ENCODE results near the gene FYB2. TPM values are rescaled to one million over a fixed set of nuclear protein-coding genes. Genes with fewer than 3 reads are reported as not detected.

Gene FYB2
- total RNA-seq, 1 experiment from 2014 or later, result not detected

GRCh38 chr1:56771717-56772116 lies 47.5 kb downstream of the FYB2 start:
- H3K27me3 ChIP-seq (ENCODE audit: insufficient read depth, low read length), result peaks cover 12% of the 10 kb centered on the region; the same call in 1 of the 2 replicates
- H3K79me2 ChIP-seq (ENCODE audit: insufficient read depth, low read length), result no peaks in the 10 kb centered on the region
- TF ChIP-seq SP1 (IDR thresholded peaks at IDR 0.05; ENCODE audit: low read depth) (no peak), YY1 (IDR thresholded peaks at IDR 0.05; ENCODE audit: extremely low read depth, insufficient replicate concordance, low read depth, low read length) (no peak), REST (IDR thresholded peaks at IDR 0.05; ENCODE audit: low read depth) (no peak), CEBPB (IDR thresholded peaks at IDR 0.05; ENCODE audit: low read depth) (no peak), POLR2AphosphoS5 (IDR thresholded peaks at IDR 0.05; ENCODE audit: low read depth, low read length) (no peak), EGR1 (IDR thresholded peaks at IDR 0.05; ENCODE audit: low read depth) (no peak), MAX (IDR thresholded peaks at IDR 0.05) (no peak), CTCF (IDR thresholded peaks at IDR 0.05 in 2 of 3, conservative IDR thresholded peaks at IDR 0.05 in 1 of 3; ENCODE audit: borderline replicate concordance in 1 of 3, insufficient read depth in 1 of 3, low read depth in 2 of 3, low read length in 2 of 3) (no peak), EZH2 (IDR thresholded peaks at IDR 0.05) (no peak), ELF1 (IDR thresholded peaks at IDR 0.05; ENCODE audit: borderline replicate concordance, low read depth) (no peak), ZFX (IDR thresholded peaks at IDR 0.05) (no peak), ZNF274 (IDR thresholded peaks at IDR 0.05; ENCODE audit: low read depth, low read length) (no peak), SIN3A (IDR thresholded peaks at IDR 0.05; ENCODE audit: low read depth) (no peak), EZH2phosphoT487 (IDR thresholded peaks at IDR 0.05; ENCODE audit: borderline replicate concordance) (no peak), ATF3 (IDR thresholded peaks at IDR 0.05) (no peak)
- DNase-seq (ENCODE audit: low read depth, low spot score) (no peak), ATAC-seq (no peak)
- RAD21 ChIA-PET (ENCODE audit: low non-redundant PET in 1 of 2, low total read pairs in 2 of 2, uncharacterized antibody in 2 of 2, unreplicated experiment in 2 of 2), result no interaction called here
- POLR2A ChIA-PET, result no interaction called here
- CTCF ChIA-PET, result no interaction called here
- no peak overlapping the region for H3K9ac ChIP-seq (ENCODE audit: low read length)
- no peaks in the 10 kb centered on the region for H3K9me3 ChIP-seq (ENCODE audit: control insufficient read depth in 1 of 2, insufficient read depth in 1 of 2, low read depth in 1 of 2, low read length in 2 of 2)
- no peaks in the 10 kb centered on the region for H3K9me2 ChIP-seq (ENCODE audit: insufficient read depth)
- H3K27ac ChIP-seq (ENCODE audit: low read depth, low read length), result no peak overlapping the region
- no peak overlapping the region for H2AFZ ChIP-seq (ENCODE audit: low read depth, low read length, poor library complexity, severe bottlenecking)
- H3K4me2 ChIP-seq (ENCODE audit: low read length), result no peak overlapping the region
- H3K4me3 ChIP-seq (replicated peaks in 1 of 2; ENCODE audit: low read depth in 1 of 2, low read length in 2 of 2), result no peak overlapping the region
- intact Hi-C loops (cut with micrococcal nuclease), result no loop called here
- H4K20me1 ChIP-seq (ENCODE audit: insufficient read depth), result no peaks in the 10 kb centered on the region
- BruUV-seq (replicated peaks), result no TSS peak
- no peaks in the 10 kb centered on the region for H3K4me1 ChIP-seq (ENCODE audit: control insufficient read depth in 1 of 2, insufficient read depth in 2 of 2, low read length in 2 of 2)
- no peaks in the 10 kb centered on the region for H3K36me3 ChIP-seq (ENCODE audit: control insufficient read depth in 1 of 2, insufficient read depth in 2 of 2, low read length in 2 of 2)
